Mesenchymal stem cell (in vitro differentiated cells and primary cell): ENCODE data around the gene SEC24C.

ENCODE experiments used
- DNase-seq: peaks from one replicate; pipeline ENCODE4 v3.0.0-alpha.2; 2013
- H2AFZ ChIP-seq: one replicate; pipeline ENCODE4 v1.6.1; 2013; ENCODE audit warnings: low read depth, mild to moderate bottlenecking, control low read depth, inconsistent platforms, low read length, moderate library complexity
- H2AK5ac ChIP-seq: 2 replicates; pipeline ENCODE4 v1.6.1; 2013; ENCODE audit warnings: low read length, moderate library complexity, mild to moderate bottlenecking, inconsistent platforms; ENCODE audit not compliant: severe bottlenecking
- H2BK120ac ChIP-seq: one replicate; pipeline ENCODE4 v1.6.1; 2013; ENCODE audit warnings: low read depth, mild to moderate bottlenecking, inconsistent platforms, low read length, moderate library complexity
- H2BK12ac ChIP-seq, 2 experiments: one replicate each; pipeline ENCODE4 v1.6.1; 2013; ENCODE audit warnings: inconsistent platforms in 2 of 2, low read length in 2 of 2, mild to moderate bottlenecking in 2 of 2, moderate library complexity in 2 of 2, control low read depth in 1 of 2
- H2BK15ac ChIP-seq: one replicate; pipeline ENCODE4 v1.6.1; 2013; ENCODE audit warnings: mild to moderate bottlenecking, low read depth, inconsistent platforms; ENCODE audit not compliant: poor library complexity, severe bottlenecking
- H2BK5ac ChIP-seq: 2 replicates; pipeline ENCODE4 v1.6.1; 2013; ENCODE audit warnings: low read depth, mild to moderate bottlenecking, low read length, control low read depth, inconsistent platforms; ENCODE audit not compliant: poor library complexity, severe bottlenecking
- H3K14ac ChIP-seq, 2 experiments: one replicate each; pipeline ENCODE4 v1.6.1; 2013; ENCODE audit warnings: inconsistent platforms in 2 of 2, low read length in 2 of 2, control low read depth in 1 of 2, mild to moderate bottlenecking in 1 of 2, moderate library complexity in 1 of 2
- H3K18ac ChIP-seq, 2 experiments: one replicate each; pipeline ENCODE4 v1.6.1; 2013; ENCODE audit warnings: inconsistent platforms in 2 of 2, low read length in 2 of 2, control low read depth in 1 of 2, low read depth in 1 of 2, mild to moderate bottlenecking in 1 of 2
- H3K23ac ChIP-seq, 2 experiments: one replicate each; pipeline ENCODE4 v1.6.1; 2013; ENCODE audit warnings: inconsistent platforms in 2 of 2, low read length in 2 of 2, mild to moderate bottlenecking in 2 of 2, moderate library complexity in 2 of 2, control low read depth in 1 of 2
- H3K27ac ChIP-seq: 2 replicates; pipeline ENCODE4 v1.5.1; 2013; ENCODE audit warnings: mild to moderate bottlenecking, moderate library complexity, low read length, control low read depth, inconsistent platforms; ENCODE audit not compliant: poor library complexity, severe bottlenecking
- H3K27me3 ChIP-seq, 2 experiments: 2 replicates each; pipeline versions ENCODE4 v1.6.1 to v1.7.0; 2013; ENCODE audit warnings: low read length in 2 of 2, mild to moderate bottlenecking in 2 of 2, moderate library complexity in 2 of 2, control low read depth in 1 of 2, inconsistent platforms in 1 of 2; ENCODE audit not compliant: control insufficient read depth in 1 of 2, insufficient read depth in 1 of 2
- H3K36me3 ChIP-seq, 2 experiments: 2 replicates each; pipeline versions ENCODE4 v1.6.1 to v1.7.0; 2013; ENCODE audit warnings: low read length in 2 of 2, control low read depth in 1 of 2, inconsistent platforms in 1 of 2, low read depth in 1 of 2, mild to moderate bottlenecking in 1 of 2; ENCODE audit not compliant: insufficient read depth in 2 of 2, control insufficient read depth in 1 of 2
- H3K4ac ChIP-seq, 2 experiments: one replicate each; pipeline ENCODE4 v1.6.1; 2013; ENCODE audit warnings: inconsistent platforms in 2 of 2, low read length in 2 of 2, mild to moderate bottlenecking in 2 of 2, moderate library complexity in 2 of 2, control low read depth in 1 of 2, low read depth in 1 of 2
- H3K4me1 ChIP-seq: 2 replicates; pipeline ENCODE4 v1.6.1; 2013; ENCODE audit warnings: low read depth, low read length, control low read depth; ENCODE audit not compliant: control insufficient read depth, insufficient read depth
- H3K4me2 ChIP-seq: 2 replicates; pipeline ENCODE4 v1.6.1; 2013; ENCODE audit warnings: low read length, mild to moderate bottlenecking, inconsistent platforms; ENCODE audit not compliant: poor library complexity, severe bottlenecking
- H3K4me3 ChIP-seq, 2 experiments: 2 replicates each; pipeline versions ENCODE4 v1.5.1 to v1.7.0; 2013; ENCODE audit warnings: low read length in 2 of 2, mild to moderate bottlenecking in 2 of 2, control low read depth in 1 of 2, low read depth in 1 of 2; ENCODE audit not compliant: insufficient read depth in 1 of 2
- H3K79me1 ChIP-seq: replicated peaks from 2 replicates; pipeline ENCODE4 v1.6.1; 2013; ENCODE audit warnings: mild to moderate bottlenecking, control low read depth, low read length, inconsistent platforms; ENCODE audit not compliant: poor library complexity, severe bottlenecking
- H3K9ac ChIP-seq: 2 replicates; pipeline ENCODE4 v1.7.0; 2013; ENCODE audit warnings: mild to moderate bottlenecking, low read length, moderate library complexity
- H3K9me3 ChIP-seq: 2 replicates; pipeline ENCODE4 v1.7.0; 2013; ENCODE audit warnings: mild to moderate bottlenecking, low read length; ENCODE audit not compliant: control insufficient read depth
- H4K8ac ChIP-seq: one replicate; pipeline ENCODE4 v1.6.1; 2013; ENCODE audit warnings: inconsistent platforms, mild to moderate bottlenecking, low read length, moderate library complexity
- H4K91ac ChIP-seq: one replicate; pipeline ENCODE4 v1.6.1; 2013; ENCODE audit warnings: mild to moderate bottlenecking, low read length, inconsistent platforms
- WGBS: methylation state at CpG from one replicate; pipeline ENCODE4 v1.1.7; 2013; ENCODE audit warnings: mixed read lengths; 5-methylcytosine and 5-hydroxymethylcytosine counted together

Gene SEC24C

DNA sequence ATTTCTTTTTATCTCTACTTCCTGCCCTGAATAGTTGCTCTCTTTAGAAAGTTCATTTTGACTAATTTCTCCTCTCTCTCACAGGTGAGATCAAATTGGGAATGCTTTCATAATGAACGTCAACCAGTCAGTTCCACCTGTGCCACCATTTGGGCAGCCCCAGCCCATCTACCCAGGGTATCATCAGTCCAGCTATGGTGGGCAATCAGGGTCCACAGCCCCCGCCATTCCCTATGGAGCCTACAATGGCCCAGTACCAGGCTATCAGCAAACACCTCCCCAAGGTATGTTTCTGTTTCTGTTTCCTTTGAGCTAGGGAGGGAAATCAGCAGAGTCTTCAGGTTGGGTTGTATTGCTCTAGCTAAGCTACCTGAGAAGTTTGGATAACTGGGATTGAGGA is 2.5 kb downstream of the SEC24C start:
- no peak overlapping the region for H3K4me3 ChIP-seq
- H3K9ac ChIP-seq: no peak overlapping the region
- no peak overlapping the region for H3K27ac ChIP-seq
- H4K8ac ChIP-seq: no peak overlapping the region
- WGBS: 100% methylated on average over 1 of the region's 2 CpGs
- H3K27me3 ChIP-seq: no peaks in the 10 kb centered on the region
- no peak overlapping the region for H3K4ac ChIP-seq
- peaks cover 13% of the 10 kb centered on the region for H3K79me1 ChIP-seq
- H4K91ac ChIP-seq: no peak overlapping the region
- no peak overlapping the region for H2BK15ac ChIP-seq
- no peaks in the 10 kb centered on the region for H3K9me3 ChIP-seq
- H2AFZ ChIP-seq: no peak overlapping the region
- H3K36me3 ChIP-seq: peaks cover 34 to 52% of the 10 kb centered on the region in 2 experiments
- H2BK5ac ChIP-seq: no peak overlapping the region
- peaks cover 4% of the 10 kb centered on the region for H3K4me1 ChIP-seq
- H2AK5ac ChIP-seq: no peak overlapping the region
- no peak overlapping the region for H3K4me2 ChIP-seq
- no peak overlapping the region for H2BK12ac ChIP-seq
- H2BK120ac ChIP-seq: no peak overlapping the region
- no peak for DNase-seq
- no peak overlapping the region for H3K18ac ChIP-seq
- H3K23ac ChIP-seq: no peak overlapping the region
- no peak overlapping the region for H3K14ac ChIP-seq

DNA sequence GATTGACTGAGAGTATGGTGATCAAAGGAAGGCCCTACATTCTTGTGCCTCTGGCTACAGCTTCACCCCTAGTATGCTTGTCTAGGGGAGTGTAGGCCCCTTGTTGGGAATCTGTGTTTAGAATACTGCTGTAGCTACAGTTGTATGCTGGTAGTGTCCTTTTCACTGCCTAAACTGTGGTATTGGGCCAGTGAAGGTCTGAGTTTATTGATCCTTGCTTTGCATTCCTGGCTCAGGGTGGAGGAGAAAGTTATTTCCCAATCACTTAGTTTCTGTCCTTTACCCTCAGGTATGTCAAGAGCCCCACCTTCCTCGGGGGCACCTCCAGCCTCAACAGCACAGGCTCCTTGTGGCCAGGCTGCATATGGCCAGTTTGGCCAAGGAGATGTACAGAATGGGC is 6.6 kb downstream of the SEC24C start:
- no peak overlapping the region for H2BK5ac ChIP-seq
- no peak overlapping the region for H3K9ac ChIP-seq
- WGBS: 100% methylated on average over 1 of the region's 1 CpG
- no peak overlapping the region for H2AK5ac ChIP-seq
- no peak overlapping the region for H3K4me2 ChIP-seq
- H2AFZ ChIP-seq: no peak overlapping the region
- no peak overlapping the region for H3K4me3 ChIP-seq
- H3K36me3 ChIP-seq: peaks cover 52 to 78% of the 10 kb centered on the region in 2 experiments
- no peaks in the 10 kb centered on the region for H3K9me3 ChIP-seq
- no peak overlapping the region for H3K4ac ChIP-seq
- no peaks in the 10 kb centered on the region for H3K27me3 ChIP-seq
- H3K4me1 ChIP-seq: no peaks in the 10 kb centered on the region
- H3K14ac ChIP-seq: no peak overlapping the region
- no peak overlapping the region for H2BK12ac ChIP-seq
- H3K23ac ChIP-seq: no peak overlapping the region
- H2BK120ac ChIP-seq: no peak overlapping the region
- H4K8ac ChIP-seq: no peak overlapping the region
- H3K27ac ChIP-seq: no peak overlapping the region
- peaks cover 20% of the 10 kb centered on the region for H3K79me1 ChIP-seq
- H3K18ac ChIP-seq: no peak overlapping the region
- no peak overlapping the region for H2BK15ac ChIP-seq
- no peak overlapping the region for H4K91ac ChIP-seq
- DNase-seq: no peak

DNA sequence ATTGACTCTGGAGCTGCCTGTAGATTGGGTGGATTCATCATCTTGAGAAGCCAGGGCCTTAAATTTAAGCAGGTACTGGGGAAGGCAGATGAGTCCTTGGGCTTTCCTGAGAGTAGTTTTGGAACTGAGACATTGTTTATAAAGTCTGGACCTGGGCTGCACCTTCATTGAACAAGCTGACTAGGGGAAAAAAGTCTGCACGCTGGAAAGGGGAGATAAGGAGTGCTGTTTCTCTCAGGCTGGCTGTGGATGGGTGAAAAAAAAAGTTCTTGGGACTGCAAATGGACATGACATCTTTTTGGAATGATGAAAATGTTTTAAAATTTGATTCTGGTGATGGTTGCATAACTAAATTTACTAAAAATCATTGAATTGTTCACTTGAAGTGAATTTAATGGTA is 12.0 kb downstream of the SEC24C start:
- Histone ChIP-seq H2AK5ac (no peak overlapping the region), H3K18ac (no peak overlapping the region), H3K4me1 (peaks cover 2% of the 10 kb centered on the region), H4K91ac (no peak overlapping the region), H3K14ac (no peak overlapping the region), H2BK12ac (no peak overlapping the region), H2BK15ac (no peak overlapping the region), H3K36me3 (peaks cover 48 to 78% of the 10 kb centered on the region in 2 experiments), H3K4ac (no peak overlapping the region), H3K9ac (no peak overlapping the region), H3K4me2 (no peak overlapping the region), H3K9me3 (no peaks in the 10 kb centered on the region), H2AFZ (no peak overlapping the region), H3K23ac (no peak overlapping the region), H3K4me3 (no peak overlapping the region), H3K79me1 (peaks cover 31% of the 10 kb centered on the region), H4K8ac (no peak overlapping the region), H2BK5ac (no peak overlapping the region), H2BK120ac (no peak overlapping the region), H3K27ac (no peak overlapping the region), H3K27me3 (no peaks in the 10 kb centered on the region)
- no peak for DNase-seq
- 100% methylated on average over 1 of the region's 1 CpG for WGBS

GRCh38 chr10:73758704-73759511 is 14.7 kb downstream of the SEC24C start:
- WGBS: 98% methylated on average over 9 of the region's 9 CpGs

More at GRCh38 chr10:73758704-73759511, 14.7 kb downstream of the SEC24C start:
- Histone ChIP-seq H2AFZ (no peak overlapping the region), H3K4me3 (no peak overlapping the region), H3K23ac (no peak overlapping the region), H2BK120ac (no peak overlapping the region), H2BK12ac (no peak overlapping the region), H3K36me3 (peaks cover 40 to 80% of the 10 kb centered on the region in 2 experiments), H3K14ac (no peak overlapping the region), H3K27ac (no peak overlapping the region), H3K4ac (no peak overlapping the region), H4K91ac (no peak overlapping the region), H2BK5ac (no peak overlapping the region), H3K4me2 (no peak overlapping the region), H2BK15ac (no peak overlapping the region), H3K4me1 (peaks cover 7% of the 10 kb centered on the region), H3K18ac (no peak overlapping the region), H2AK5ac (no peak overlapping the region), H3K9me3 (no peaks in the 10 kb centered on the region), H3K9ac (no peak overlapping the region), H3K27me3 (no peaks in the 10 kb centered on the region), H4K8ac (no peak overlapping the region), H3K79me1 (peaks cover 26% of the 10 kb centered on the region)
- DNase-seq: peak; percentile 15
